NB4 (cell line): ENCODE measurements around the gene ANTKMT.

Experiments
- CTCF ChIP-seq: IDR thresholded peaks from one replicate; pipeline ENCODE4 v1.5.1; 2012; ENCODE audit warnings: low read depth, low read length
- MAX ChIP-seq: IDR thresholded peaks from 2 replicates; pipeline ENCODE4 v1.6.1; 2011; ENCODE audit warnings: low read depth, low read length
- MYC ChIP-seq: IDR thresholded peaks from 2 replicates; pipeline ENCODE4 v1.6.1; 2011; ENCODE audit warnings: low read depth, low read length
- POLR2A ChIP-seq: IDR thresholded peaks from 2 replicates; pipeline ENCODE4 v1.6.1; 2011; ENCODE audit warnings: mild to moderate bottlenecking; ENCODE audit not compliant: insufficient read length; ENCODE audit errors: extremely low read depth

GRCh38 chr16:728890-729744 lies 8.2 kb downstream of the ANTKMT start:
- TF ChIP-seq POLR2A (no peak), MAX (no peak), CTCF (no peak), MYC (no peak)
